OCI-LY1 (cell line): Measurements from ENCODE around the gene TMEM260.
"Not testable (repeated sequence)": the region's sequence is repeated elsewhere in the genome, so short reads cannot be mapped to it uniquely, and the experiment has no call there.

ENCODE experiments used
- H2AFZ ChIP-seq: fragments of 200-600 bp; sonication (generic), shearing (Covaris generic); 2 replicates; pipeline ENCODE4 v1.6.0; 2014; ENCODE audit warnings: antibody characterized with exemption, mild to moderate bottlenecking, low read length
- H3F3A ChIP-seq: fragments of 200-600 bp; sonication (generic), shearing (Covaris generic); 2 replicates; pipeline ENCODE4 v1.6.0; 2014; ENCODE audit warnings: mild to moderate bottlenecking, antibody characterized with exemption, low read length, moderate library complexity; ENCODE audit not compliant: insufficient read depth
- H3K27ac ChIP-seq: fragments of 200-600 bp; sonication (generic); 2 replicates; pipeline ENCODE4 v1.5.1; 2014; ENCODE audit warnings: low read length, mixed run types, mild to moderate bottlenecking, low read depth; ENCODE audit not compliant: poor library complexity, severe bottlenecking
- H3K27me3 ChIP-seq: fragments of 200-600 bp; sonication (generic); 2 replicates; pipeline ENCODE4 v1.6.0; 2014; ENCODE audit warnings: antibody characterized with exemption, mild to moderate bottlenecking, low read length, moderate library complexity; ENCODE audit not compliant: insufficient read depth
- H3K36me3 ChIP-seq: fragments of 200-600 bp; sonication (generic); 2 replicates; pipeline ENCODE4 v1.6.1; 2014; ENCODE audit warnings: mild to moderate bottlenecking, antibody characterized with exemption, low read length, moderate library complexity, mixed read lengths; ENCODE audit not compliant: insufficient read depth
- H3K4me1 ChIP-seq: fragments of 200-600 bp; sonication (generic); 2 replicates; pipeline ENCODE4 v1.5.1; 2014; ENCODE audit warnings: mild to moderate bottlenecking, low read length, moderate library complexity; ENCODE audit not compliant: insufficient read depth, severe bottlenecking
- H3K4me2 ChIP-seq: fragments of 200-600 bp; sonication (generic), shearing (Covaris generic); 2 replicates; pipeline ENCODE4 v1.6.1; 2014; ENCODE audit warnings: low read length
- H3K4me3 ChIP-seq: fragments of 200-600 bp; sonication (generic); 2 replicates; pipeline ENCODE4 v1.5.1; 2014; ENCODE audit warnings: low read length, low read depth, mild to moderate bottlenecking, mixed read lengths; ENCODE audit not compliant: poor library complexity, severe bottlenecking
- H3K79me2 ChIP-seq: fragments of 200-600 bp; shearing (Covaris generic); 2 replicates; pipeline ENCODE4 v1.6.1; 2016; ENCODE audit warnings: mixed run types, low read length, mixed read lengths; ENCODE audit not compliant: insufficient read depth
- H3K9ac ChIP-seq: fragments of 200-600 bp; sonication (generic), shearing (Covaris generic); 2 replicates; pipeline ENCODE4 v1.6.1; 2014; ENCODE audit warnings: mild to moderate bottlenecking, low read length, mixed read lengths
- H3K9me2 ChIP-seq: fragments of 200-600 bp; sonication (generic), shearing (Covaris generic); 2 replicates; pipeline ENCODE4 v1.6.1; 2014; ENCODE audit warnings: low read depth, mild to moderate bottlenecking, low read length, mixed read lengths
- H3K9me3 ChIP-seq: fragments of 200-600 bp; shearing (Covaris generic); 2 replicates; pipeline ENCODE4 v1.6.1; 2014; ENCODE audit warnings: low read length, mixed read lengths
- H4K20me1 ChIP-seq: fragments of 200-600 bp; sonication (generic), shearing (Covaris generic); 2 replicates; pipeline ENCODE4 v1.6.0; 2016; ENCODE audit warnings: mild to moderate bottlenecking, low read length; ENCODE audit not compliant: insufficient read depth
- EZH2 ChIP-seq: fragments of 200-600 bp; sonication (generic), shearing (Covaris generic); IDR thresholded peaks from 2 replicates; pipeline ENCODE4 v1.8.0; 2017; ENCODE audit warnings: borderline replicate concordance, mixed run types, mild to moderate bottlenecking, antibody characterized with exemption, low read length, moderate library complexity, mixed read lengths
- TF ChIP-seq, protein P1 (sequence below): fragments of 200-600 bp; sonication (generic), shearing (Covaris generic); IDR thresholded peaks from 2 replicates; pipeline ENCODE4 v1.5.1; 2017; ENCODE audit warnings: mild to moderate bottlenecking, antibody characterized with exemption, low read length, moderate library complexity, mixed read lengths

TMEM260 gene

DNA sequence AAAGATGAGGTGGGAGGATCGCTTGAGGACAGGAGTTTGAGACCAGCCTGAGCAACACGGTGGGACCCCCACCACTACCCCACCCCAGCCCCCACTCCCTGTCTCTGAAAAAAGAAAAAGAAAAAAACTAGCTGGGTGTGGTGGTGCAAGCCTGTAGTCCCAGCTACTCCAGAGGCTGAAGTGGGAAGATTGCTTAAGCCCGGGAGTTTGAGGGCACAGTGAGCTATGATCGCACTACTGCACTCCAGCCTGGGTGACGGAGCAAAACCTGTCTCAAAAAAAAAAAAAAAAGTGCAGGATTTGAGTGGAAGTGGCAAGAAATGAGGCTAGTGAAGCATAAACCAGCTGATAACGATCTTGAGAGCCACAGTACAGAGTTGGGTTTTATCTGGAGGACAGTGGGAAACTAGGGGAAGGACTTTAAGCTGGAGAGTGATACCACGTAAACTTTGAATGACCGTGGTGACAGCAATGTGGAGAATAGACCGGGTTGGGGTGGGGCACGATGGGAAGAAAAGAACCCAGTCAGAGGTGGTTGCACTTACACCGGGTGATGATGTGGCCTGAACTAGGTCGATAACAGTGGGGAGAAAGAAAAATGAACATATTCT, 85.3 kb downstream of the TMEM260 start:
- no peak overlapping the region for H3K27ac ChIP-seq
- no peak overlapping the region for H2AFZ ChIP-seq
- no peaks in the 10 kb centered on the region for H3F3A ChIP-seq
- H3K9me3 ChIP-seq = no peaks in the 10 kb centered on the region
- no peaks in the 10 kb centered on the region for H4K20me1 ChIP-seq
- no peaks in the 10 kb centered on the region for H3K4me1 ChIP-seq
- no peak overlapping the region for H3K4me2 ChIP-seq
- H3K9me2 ChIP-seq = no peaks in the 10 kb centered on the region
- H3K27me3 ChIP-seq = no peaks in the 10 kb centered on the region
- H3K79me2 ChIP-seq = no peaks in the 10 kb centered on the region
- H3K4me3 ChIP-seq = no peak overlapping the region
- TF ChIP-seq, protein P1, sequence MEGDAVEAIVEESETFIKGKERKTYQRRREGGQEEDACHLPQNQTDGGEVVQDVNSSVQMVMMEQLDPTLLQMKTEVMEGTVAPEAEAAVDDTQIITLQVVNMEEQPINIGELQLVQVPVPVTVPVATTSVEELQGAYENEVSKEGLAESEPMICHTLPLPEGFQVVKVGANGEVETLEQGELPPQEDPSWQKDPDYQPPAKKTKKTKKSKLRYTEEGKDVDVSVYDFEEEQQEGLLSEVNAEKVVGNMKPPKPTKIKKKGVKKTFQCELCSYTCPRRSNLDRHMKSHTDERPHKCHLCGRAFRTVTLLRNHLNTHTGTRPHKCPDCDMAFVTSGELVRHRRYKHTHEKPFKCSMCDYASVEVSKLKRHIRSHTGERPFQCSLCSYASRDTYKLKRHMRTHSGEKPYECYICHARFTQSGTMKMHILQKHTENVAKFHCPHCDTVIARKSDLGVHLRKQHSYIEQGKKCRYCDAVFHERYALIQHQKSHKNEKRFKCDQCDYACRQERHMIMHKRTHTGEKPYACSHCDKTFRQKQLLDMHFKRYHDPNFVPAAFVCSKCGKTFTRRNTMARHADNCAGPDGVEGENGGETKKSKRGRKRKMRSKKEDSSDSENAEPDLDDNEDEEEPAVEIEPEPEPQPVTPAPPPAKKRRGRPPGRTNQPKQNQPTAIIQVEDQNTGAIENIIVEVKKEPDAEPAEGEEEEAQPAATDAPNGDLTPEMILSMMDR = no peak
- TF ChIP-seq EZH2 = no peak
- no peak overlapping the region for H3K9ac ChIP-seq
- H3K36me3 ChIP-seq = no peaks in the 10 kb centered on the region

DNA sequence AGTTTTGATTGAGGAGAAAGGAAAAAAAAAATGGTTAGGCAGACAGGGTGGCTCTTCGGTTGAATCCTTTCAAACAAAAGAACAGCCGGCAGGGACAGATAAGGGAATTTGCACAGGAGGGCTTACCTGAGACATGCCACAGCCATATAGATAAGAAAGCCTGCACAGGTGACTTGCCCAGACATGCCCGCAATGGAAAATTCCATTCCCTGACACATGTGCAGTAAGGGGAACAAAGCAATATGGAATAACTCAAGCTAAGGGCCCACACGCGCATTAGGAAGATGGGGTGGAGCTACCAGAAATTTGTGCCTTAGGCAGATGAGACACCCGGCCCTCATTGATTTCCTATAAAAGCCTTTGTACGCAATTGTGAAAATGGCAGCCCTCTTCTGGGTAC, 86.7 kb downstream of the TMEM260 start:
- H4K20me1 ChIP-seq = no peaks in the 10 kb centered on the region
- no peaks in the 10 kb centered on the region for H3K4me1 ChIP-seq
- TF ChIP-seq, protein P1 = no peak
- no peak for TF ChIP-seq EZH2
- no peak overlapping the region for H2AFZ ChIP-seq
- no peaks in the 10 kb centered on the region for H3F3A ChIP-seq
- no peaks in the 10 kb centered on the region for H3K36me3 ChIP-seq
- no peak overlapping the region for H3K4me2 ChIP-seq
- H3K79me2 ChIP-seq = no peaks in the 10 kb centered on the region
- H3K9me3 ChIP-seq = no peaks in the 10 kb centered on the region
- H3K4me3 ChIP-seq = no peak overlapping the region
- H3K9me2 ChIP-seq = no peaks in the 10 kb centered on the region
- no peaks in the 10 kb centered on the region for H3K27me3 ChIP-seq
- no peak overlapping the region for H3K9ac ChIP-seq
- no peak overlapping the region for H3K27ac ChIP-seq

DNA sequence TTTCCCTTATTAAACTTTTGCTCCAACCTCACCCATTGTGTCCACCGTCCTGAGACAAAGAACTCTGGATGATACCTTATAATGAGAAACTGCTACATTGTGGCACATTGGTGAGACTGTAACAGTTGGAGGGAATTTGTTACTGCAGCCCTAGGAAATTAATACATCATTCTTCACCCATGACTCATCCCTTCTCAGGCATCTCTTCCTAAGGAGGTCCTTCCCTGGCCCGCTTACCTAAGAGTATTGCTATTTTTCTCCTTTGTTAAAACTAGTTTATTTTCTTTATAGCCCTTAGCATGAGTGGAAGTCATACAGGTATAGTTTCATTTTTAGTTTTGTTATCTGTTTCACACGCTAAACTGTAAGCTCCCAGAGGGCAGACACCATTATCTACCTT, 87.1 kb downstream of the TMEM260 start:
- TF ChIP-seq, protein P1 = no peak
- TF ChIP-seq EZH2 = no peak
- Histone ChIP-seq H3K36me3 (no peaks in the 10 kb centered on the region), H3K27me3 (no peaks in the 10 kb centered on the region), H4K20me1 (no peaks in the 10 kb centered on the region), H3K9me3 (no peaks in the 10 kb centered on the region), H3K4me3 (no peak overlapping the region), H3F3A (no peaks in the 10 kb centered on the region), H3K4me1 (no peaks in the 10 kb centered on the region), H3K79me2 (no peaks in the 10 kb centered on the region), H3K27ac (no peak overlapping the region), H3K4me2 (no peak overlapping the region), H2AFZ (no peak overlapping the region), H3K9me2 (no peaks in the 10 kb centered on the region), H3K9ac (no peak overlapping the region)

DNA sequence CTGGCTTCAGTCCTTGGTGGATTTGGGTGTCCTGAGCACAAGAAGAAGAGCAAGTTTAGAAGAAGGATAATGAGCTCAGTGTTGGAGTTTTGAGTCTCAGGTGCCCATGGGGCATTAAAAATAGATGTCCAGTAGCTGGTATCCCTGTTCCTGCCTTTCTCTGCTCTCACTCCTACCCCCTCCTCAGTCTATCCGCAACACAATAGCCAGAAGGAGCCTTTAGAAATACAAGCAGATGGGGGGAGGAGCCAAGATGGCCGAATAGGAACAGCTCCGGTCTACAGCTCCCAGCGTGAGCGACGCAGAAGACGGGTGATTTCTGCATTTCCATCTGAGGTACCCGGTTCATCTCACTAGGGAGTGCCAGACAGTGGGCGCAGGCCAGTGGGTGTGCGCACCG, 87.7 kb downstream of the TMEM260 start:
- not testable (repeated sequence) for H3F3A ChIP-seq, H3K4me2 ChIP-seq, H3K27me3 ChIP-seq, H3K4me3 ChIP-seq, H3K36me3 ChIP-seq, H4K20me1 ChIP-seq, H3K9me2 ChIP-seq, H3K27ac ChIP-seq, H2AFZ ChIP-seq, H3K79me2 ChIP-seq, H3K9me3 ChIP-seq, H3K4me1 ChIP-seq, H3K9ac ChIP-seq
